PC-3 (cell line): ENCODE measurements around the gene TIMP1. TPM values are rescaled to one million over a fixed set of nuclear protein-coding genes. Genes with fewer than 3 reads are reported as not detected.

Experiments
- ATAC-seq: fragments of 200-7000 bp; cut with Tn5 transposase; 2 replicates; pipeline ENCODE4 v1.9.1; 2020; ENCODE audit warnings: mild to moderate bottlenecking, moderate library complexity
- BruUV-seq: library from RNA; stranded (reverse); fragments of 400-500 nt; replicated peaks from 2 replicates; lab custom pipeline; 2021; lab: Mats Ljungman, UMichigan
- CTCF ChIA-PET: fragments of 300-600 bp; sonication (Branson Sonifier 250); formaldehyde crosslinking; loops from one replicate; lab custom pipeline; 2022; ENCODE audit warnings: antibody characterized with exemption; lab: Charles Lee
- POLR2A ChIA-PET: fragments of 300-600 bp; sonication (Branson Sonifier 250); formaldehyde crosslinking; loops from one replicate; lab custom pipeline; 2022; ENCODE audit warnings: antibody characterized with exemption; ENCODE audit not compliant: unreplicated experiment; lab: Charles Lee
- DNase-seq: peaks from one replicate; pipeline ENCODE4 v3.0.0-alpha.2; 2015
- H2AFZ ChIP-seq: fragments of 300-600 bp; sonication (generic); 2 replicates; pipeline ENCODE4 v1.6.0; 2016; ENCODE audit warnings: antibody characterized with exemption, low read length
- H3F3A ChIP-seq: fragments of 300-600 bp; sonication (generic); one replicate; pipeline ENCODE4 v1.6.0; 2017; ENCODE audit warnings: antibody characterized with exemption, low read length, control low read depth, mild to moderate bottlenecking; ENCODE audit not compliant: unreplicated experiment
- H3K27ac ChIP-seq: fragments of 300-600 bp; sonication (generic); 2 replicates; pipeline ENCODE4 v1.5.1; 2016; ENCODE audit warnings: mild to moderate bottlenecking, low read length
- H3K27me3 ChIP-seq: fragments of 300-600 bp; sonication (generic); 2 replicates; pipeline ENCODE4 v1.6.1; 2016; ENCODE audit warnings: low read length, mixed read lengths
- H3K36me3 ChIP-seq: fragments of 300-600 bp; sonication (generic); 2 replicates; pipeline ENCODE4 v1.6.1; 2016; ENCODE audit warnings: low read depth, mixed run types, low read length, mixed read lengths
- H3K4me1 ChIP-seq: fragments of 300-600 bp; sonication (generic); 2 replicates; pipeline ENCODE4 v1.5.1; 2016; ENCODE audit warnings: low read length; ENCODE audit not compliant: insufficient read depth
- H3K4me2 ChIP-seq: fragments of 300-600 bp; sonication (generic); 2 replicates; pipeline ENCODE4 v1.6.0; 2016; ENCODE audit warnings: low read length
- H3K4me3 ChIP-seq: fragments of 300-600 bp; sonication (generic); 2 replicates; pipeline ENCODE4 v1.5.1; 2016; ENCODE audit warnings: mild to moderate bottlenecking, low read length, mixed read lengths
- H3K79me2 ChIP-seq: fragments of 300-600 bp; sonication (generic); 2 replicates; pipeline ENCODE4 v1.6.1; 2017; ENCODE audit warnings: low read length, mixed read lengths
- H3K9ac ChIP-seq: fragments of 300-600 bp; sonication (generic); 2 replicates; pipeline ENCODE4 v1.6.0; 2016; ENCODE audit warnings: mild to moderate bottlenecking, low read length
- H3K9me2 ChIP-seq: fragments of 300-600 bp; sonication (generic); replicated peaks from 2 replicates; pipeline ENCODE4 v1.6.1; 2016; ENCODE audit warnings: mixed run types, low read length, mixed read lengths
- H3K9me3 ChIP-seq: fragments of 300-600 bp; sonication (generic); 2 replicates; pipeline ENCODE4 v1.6.1; 2016; ENCODE audit warnings: low read length, mixed read lengths
- H4K20me1 ChIP-seq: fragments of 300-600 bp; sonication (generic); 2 replicates; pipeline ENCODE4 v1.6.1; 2016; ENCODE audit warnings: low read length, mixed read lengths
- EZH2 ChIP-seq: fragments of 300-600 bp; sonication (generic); IDR thresholded peaks from one replicate; pipeline ENCODE4 v1.6.1; 2017; ENCODE audit warnings: antibody characterized with exemption, mild to moderate bottlenecking, low read length; ENCODE audit not compliant: unreplicated experiment
- EZH2phosphoT487 ChIP-seq: fragments of 300-600 bp; sonication (generic); IDR thresholded peaks from 2 replicates; pipeline ENCODE4 v1.6.1; 2018; ENCODE audit warnings: mild to moderate bottlenecking, antibody characterized with exemption, low read length, borderline replicate concordance
- intact Hi-C: fragments of 100-400 bp; cut with micrococcal nuclease; formaldehyde crosslinking; loops from 2 replicates; pipeline ENCODE4 v1.9.0; 2023
- total RNA-seq: library from RNA; depleted of rRNA; stranded (reverse); fragments of >200 nt; gene quantifications from 2 replicates; pipeline ENCODE4 v1.2.3, GENCODE V29; 2014
- TF ChIP-seq, protein P1 (sequence below): fragments of 300-600 bp; sonication (generic); conservative IDR thresholded peaks from 2 replicates; pipeline ENCODE4 v1.5.1; 2017; ENCODE audit warnings: antibody characterized with exemption, low read depth, mild to moderate bottlenecking, low read length

Gene TIMP1
- total RNA-seq, 1 experiment from 2014 or later, result 222 TPM

DNA sequence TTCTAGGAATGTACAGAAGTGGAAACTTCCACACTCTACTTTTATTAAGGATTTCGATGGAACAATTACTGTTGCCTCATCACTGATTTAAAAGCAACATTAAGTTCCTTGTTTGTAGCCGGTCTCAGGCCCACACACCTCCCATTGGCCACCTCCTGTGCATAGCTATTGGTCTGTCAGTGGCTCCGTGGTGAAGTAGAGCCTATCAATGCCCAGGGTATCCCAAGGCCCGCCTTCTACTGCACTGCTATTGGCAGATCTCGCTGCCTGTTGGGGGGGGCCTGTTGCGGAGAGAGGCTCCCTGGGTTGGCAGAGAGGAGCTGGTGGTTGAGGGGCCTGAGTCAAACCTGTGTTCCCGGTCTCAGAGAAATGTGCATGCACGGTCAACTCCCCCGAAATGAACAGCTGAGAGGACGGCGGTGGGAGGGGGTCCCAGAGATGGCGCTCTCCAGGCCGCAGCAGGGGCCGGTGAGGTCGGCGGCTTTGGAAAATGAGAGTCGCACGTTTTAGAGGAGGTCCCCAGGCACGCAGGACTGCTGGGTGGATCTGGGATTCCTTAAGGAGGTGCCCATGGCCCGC, 26.1 kb upstream of the TIMP1 start:
- peak overlapping the region; percentile 77 for H3K9ac ChIP-seq

DNA sequence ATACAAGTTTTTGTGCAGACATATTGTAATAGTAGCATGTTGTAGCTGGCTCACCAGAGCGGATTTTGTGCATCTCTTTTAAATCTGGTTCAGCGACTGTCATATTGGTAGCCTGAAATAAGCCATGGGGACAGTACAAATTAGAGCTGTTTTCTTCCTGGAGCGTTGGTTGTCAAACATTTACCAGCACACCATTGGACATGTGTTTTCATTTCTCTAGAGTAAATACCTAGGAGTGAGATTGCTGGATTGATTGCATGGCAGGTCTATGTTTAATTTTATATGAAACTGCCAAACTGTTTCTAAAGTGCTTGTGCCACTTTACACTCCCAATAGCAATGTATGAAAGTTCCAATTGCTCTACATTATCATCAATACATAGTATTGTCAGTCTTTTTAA, 23.8 kb upstream of the TIMP1 start:
- Histone ChIP-seq H3K4me3 (no peak overlapping the region), H3K36me3 (peaks cover 8% of the 10 kb centered on the region), H3K9me3 (no peaks in the 10 kb centered on the region), H2AFZ (no peak overlapping the region), H3K4me1 (peaks cover 26% of the 10 kb centered on the region), H3K27me3 (no peaks in the 10 kb centered on the region), H3F3A (no peaks in the 10 kb centered on the region), H3K79me2 (peaks cover 25% of the 10 kb centered on the region), H3K4me2 (no peak overlapping the region), H3K9me2 (no peaks in the 10 kb centered on the region), H3K9ac (no peak overlapping the region), H4K20me1 (no peaks in the 10 kb centered on the region), H3K27ac (no peak overlapping the region)
- ATAC-seq (no peak), DNase-seq (no peak)
- intact Hi-C loops, result no loop called here
- TF ChIP-seq, protein P1, sequence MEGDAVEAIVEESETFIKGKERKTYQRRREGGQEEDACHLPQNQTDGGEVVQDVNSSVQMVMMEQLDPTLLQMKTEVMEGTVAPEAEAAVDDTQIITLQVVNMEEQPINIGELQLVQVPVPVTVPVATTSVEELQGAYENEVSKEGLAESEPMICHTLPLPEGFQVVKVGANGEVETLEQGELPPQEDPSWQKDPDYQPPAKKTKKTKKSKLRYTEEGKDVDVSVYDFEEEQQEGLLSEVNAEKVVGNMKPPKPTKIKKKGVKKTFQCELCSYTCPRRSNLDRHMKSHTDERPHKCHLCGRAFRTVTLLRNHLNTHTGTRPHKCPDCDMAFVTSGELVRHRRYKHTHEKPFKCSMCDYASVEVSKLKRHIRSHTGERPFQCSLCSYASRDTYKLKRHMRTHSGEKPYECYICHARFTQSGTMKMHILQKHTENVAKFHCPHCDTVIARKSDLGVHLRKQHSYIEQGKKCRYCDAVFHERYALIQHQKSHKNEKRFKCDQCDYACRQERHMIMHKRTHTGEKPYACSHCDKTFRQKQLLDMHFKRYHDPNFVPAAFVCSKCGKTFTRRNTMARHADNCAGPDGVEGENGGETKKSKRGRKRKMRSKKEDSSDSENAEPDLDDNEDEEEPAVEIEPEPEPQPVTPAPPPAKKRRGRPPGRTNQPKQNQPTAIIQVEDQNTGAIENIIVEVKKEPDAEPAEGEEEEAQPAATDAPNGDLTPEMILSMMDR, result no peak
- no peak for TF ChIP-seq EZH2
- TF ChIP-seq EZH2phosphoT487, result no peak
- CTCF ChIA-PET, result no interaction called here
- BruUV-seq, result no TSS peak
- POLR2A ChIA-PET, result no interaction called here

More for the DNA sequence above, 26.1 kb upstream of the TIMP1 start:
- H3K4me1 ChIP-seq, result peaks cover 13% of the 10 kb centered on the region
- H3K9me2 ChIP-seq, result no peaks in the 10 kb centered on the region
- no peaks in the 10 kb centered on the region for H3K36me3 ChIP-seq
- H3K27me3 ChIP-seq, result no peaks in the 10 kb centered on the region
- H3K4me2 ChIP-seq, result peak overlapping the region; percentile 82
- no peaks in the 10 kb centered on the region for H3K9me3 ChIP-seq
- ATAC-seq, result peak; percentile 93
- DNase-seq, result peak; percentile 90
- ChIA-PET CTCF (interaction anchor here (0.5 to 1.2 kb wide), 2 partner anchors 15 to 134 kb away, joined by 3 to 6 read pairs; no protein-coding TSS in a partner anchor), POLR2A (interaction anchor here (0.5 kb wide), 1 partner anchor 17 kb away, joined by 4 read pairs; no protein-coding TSS in a partner anchor)
- peak overlapping the region; percentile 40 for H3K27ac ChIP-seq
- H4K20me1 ChIP-seq, result no peaks in the 10 kb centered on the region
- TF ChIP-seq EZH2phosphoT487, result no peak
- no peak for TF ChIP-seq EZH2
- TF ChIP-seq, protein P1, result no peak
- H3K4me3 ChIP-seq, result peak overlapping the region; percentile 68
- intact Hi-C loops, result no loop called here
- H3K79me2 ChIP-seq, result peaks cover 4% of the 10 kb centered on the region; the same call in 1 of the 2 replicates
- H2AFZ ChIP-seq, result peak overlapping the region; percentile 88
- no peaks in the 10 kb centered on the region for H3F3A ChIP-seq
- BruUV-seq, result no TSS peak
